ENCODE measurements around the gene DOCK8.

- TF ChIP-seq EZH2 (IDR thresholded peaks at IDR 0.05; ENCODE audit: insufficient read depth, poor library complexity, severe bottlenecking) (no peak), EZH2phosphoT487 (IDR thresholded peaks at IDR 0.05; ENCODE audit: insufficient read depth, low read depth) (no peak)
Measured at GRCh38 chr9:365436-365835, 150.8 kb downstream of the DOCK8 start.

Measured in GM23248 (cell line).